A549 (cell line): Measurements from ENCODE around the gene TMEM41A.

Experiments used
- CTCF ChIP-seq: fragments of >200 bp; sonication (Bioruptor Twin); formaldehyde crosslinking; IDR thresholded peaks from 3 replicates; pipeline ENCODE4 v1.5.1; 2016
- HMGXB4 ChIP-seq: fragments of 250-450 bp; sonication (Bioruptor Pico); IDR thresholded peaks from 2 replicates; pipeline ENCODE4 v1.5.0; 2021; ENCODE audit warnings: mild to moderate bottlenecking, moderate library complexity, borderline replicate concordance
- MYC ChIP-seq: IDR thresholded peaks from 2 replicates; pipeline ENCODE4 v1.6.1; 2012; ENCODE audit warnings: mild to moderate bottlenecking, inconsistent platforms, low read length, improper control_type of control experiment, borderline replicate concordance
- NFE2L2 ChIP-seq: fragments of 150-350 bp; conservative IDR thresholded peaks from 2 replicates; pipeline ENCODE4 v1.6.1; 2014; ENCODE audit warnings: low read length
- NPAS2 ChIP-seq: fragments of 250-450 bp; sonication (Bioruptor Pico); IDR thresholded peaks from 2 replicates; pipeline ENCODE4 v1.8.0; 2022; ENCODE audit warnings: mild to moderate bottlenecking, moderate library complexity, borderline replicate concordance
- POLR2A ChIP-seq: IDR thresholded peaks from 2 replicates; pipeline ENCODE4 v1.6.1; 2012; ENCODE audit warnings: mild to moderate bottlenecking, low read length
- ZFP36 ChIP-seq: fragments of 450-650 bp; IDR thresholded peaks from 2 replicates; pipeline ENCODE4 v1.6.1; 2014; ENCODE audit warnings: borderline replicate concordance; ENCODE audit not compliant: partially characterized antibody

GRCh38 chr3:185507883-185508282, 9.0 kb upstream of the TMEM41A start:
- TF ChIP-seq CTCF (no peak), MYC (no peak), HMGXB4 (CRISPR knock-in tag) (no peak), ZFP36 (no peak), POLR2A (no peak), NPAS2 (CRISPR knock-in tag) (no peak), NFE2L2 (no peak)
